ENCODE data around the gene CDC27.

DNA sequence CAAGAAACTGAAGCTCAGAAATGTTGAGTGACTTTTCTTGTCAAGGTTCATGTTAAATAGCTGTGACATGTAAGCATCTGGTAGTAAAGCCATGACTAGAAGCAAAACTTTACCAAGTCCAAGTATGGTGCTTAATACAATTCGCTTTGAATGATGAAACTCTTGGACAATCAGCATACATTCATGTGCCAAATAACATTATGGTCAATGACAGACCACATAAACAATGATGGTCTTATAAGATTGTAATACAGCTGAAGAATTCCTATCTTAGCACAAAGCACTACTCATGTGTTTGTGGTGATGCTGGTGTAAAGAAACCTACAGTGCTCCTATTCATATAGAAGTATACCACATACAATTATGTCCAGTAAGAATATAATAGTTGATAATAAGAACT is 112.9 kb downstream of the CDC27 start:
- TF ChIP-seq EZH2 (IDR thresholded peaks at IDR 0.05; ENCODE audit: low read length, missing control alignments): no peak
- TF ChIP-seq, protein P1, sequence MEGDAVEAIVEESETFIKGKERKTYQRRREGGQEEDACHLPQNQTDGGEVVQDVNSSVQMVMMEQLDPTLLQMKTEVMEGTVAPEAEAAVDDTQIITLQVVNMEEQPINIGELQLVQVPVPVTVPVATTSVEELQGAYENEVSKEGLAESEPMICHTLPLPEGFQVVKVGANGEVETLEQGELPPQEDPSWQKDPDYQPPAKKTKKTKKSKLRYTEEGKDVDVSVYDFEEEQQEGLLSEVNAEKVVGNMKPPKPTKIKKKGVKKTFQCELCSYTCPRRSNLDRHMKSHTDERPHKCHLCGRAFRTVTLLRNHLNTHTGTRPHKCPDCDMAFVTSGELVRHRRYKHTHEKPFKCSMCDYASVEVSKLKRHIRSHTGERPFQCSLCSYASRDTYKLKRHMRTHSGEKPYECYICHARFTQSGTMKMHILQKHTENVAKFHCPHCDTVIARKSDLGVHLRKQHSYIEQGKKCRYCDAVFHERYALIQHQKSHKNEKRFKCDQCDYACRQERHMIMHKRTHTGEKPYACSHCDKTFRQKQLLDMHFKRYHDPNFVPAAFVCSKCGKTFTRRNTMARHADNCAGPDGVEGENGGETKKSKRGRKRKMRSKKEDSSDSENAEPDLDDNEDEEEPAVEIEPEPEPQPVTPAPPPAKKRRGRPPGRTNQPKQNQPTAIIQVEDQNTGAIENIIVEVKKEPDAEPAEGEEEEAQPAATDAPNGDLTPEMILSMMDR (conservative IDR thresholded peaks at IDR 0.05 in 1 of 2, IDR thresholded peaks at IDR 0.05 in 1 of 2; ENCODE audit: low read depth in 1 of 2, low read length in 2 of 2): no peak
